ENCODE results near the gene FSHR. TPM values are rescaled to one million over a fixed set of nuclear protein-coding genes. Genes with fewer than 3 reads are reported as not detected.

The FSHR gene
- total and polyA plus RNA-seq, 2 experiments from 2014 or later: not detected

DNA sequence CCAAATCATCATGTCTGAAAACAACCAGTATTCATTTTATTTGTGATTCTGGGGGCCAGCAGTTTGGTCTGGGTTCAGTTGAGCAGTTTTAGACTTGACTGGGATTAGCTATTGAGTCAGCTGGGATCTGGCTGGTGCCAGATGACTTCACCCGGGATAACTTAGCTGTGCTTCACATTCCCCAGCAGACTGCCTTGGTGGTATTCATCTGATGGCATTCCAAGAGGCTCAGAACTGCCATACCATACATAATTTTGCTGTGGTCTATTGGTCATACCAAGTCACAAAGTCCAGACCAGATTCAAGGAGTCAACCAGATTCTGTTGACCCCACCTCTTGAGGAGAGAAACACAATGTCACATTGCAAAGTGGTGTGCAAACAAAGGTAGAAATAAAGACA is 7.8 kb upstream of the FSHR start:
- no peak for DNase-seq
- no peaks in the 10 kb centered on the region for H3F3A ChIP-seq (ENCODE audit: insufficient read depth)
- H3K4me1 ChIP-seq (ENCODE audit: insufficient read depth): no peaks in the 10 kb centered on the region
- no peaks in the 10 kb centered on the region for H3K9me2 ChIP-seq (ENCODE audit: insufficient read depth)
- no peaks in the 10 kb centered on the region for H3K36me3 ChIP-seq (ENCODE audit: low read depth)
- in situ Hi-C loops (cut with MboI): no loop called here
- no peak overlapping the region for H3K4me3 ChIP-seq
- H3K9ac ChIP-seq: no peak overlapping the region
- H3K79me2 ChIP-seq (ENCODE audit: insufficient read depth): no peaks in the 10 kb centered on the region
- H3K4me2 ChIP-seq (ENCODE audit: unreplicated experiment): no peak overlapping the region
- WGBS, 2 experiments (ENCODE audit: low coverage in 1 of 2, low lambda C conversion rate in 2 of 2, missing lambda C conversion rate in 2 of 2): 19% methylated on average over 1 of the region's 1 CpG
- H2AFZ ChIP-seq: no peak overlapping the region
- no peak for TF ChIP-seq EZH2 (IDR thresholded peaks at IDR 0.05; ENCODE audit: insufficient read depth, poor library complexity, severe bottlenecking)
- TF ChIP-seq EZH2phosphoT487 (IDR thresholded peaks at IDR 0.05; ENCODE audit: insufficient read depth, low read depth): no peak
- H4K20me1 ChIP-seq (ENCODE audit: insufficient read depth): no peaks in the 10 kb centered on the region
- no peak overlapping the region for H3K27ac ChIP-seq
- no peaks in the 10 kb centered on the region for H3K9me3 ChIP-seq (ENCODE audit: low read depth)
- H3K27me3 ChIP-seq (replicated peaks; ENCODE audit: insufficient read depth): no peaks in the 10 kb centered on the region

DNA sequence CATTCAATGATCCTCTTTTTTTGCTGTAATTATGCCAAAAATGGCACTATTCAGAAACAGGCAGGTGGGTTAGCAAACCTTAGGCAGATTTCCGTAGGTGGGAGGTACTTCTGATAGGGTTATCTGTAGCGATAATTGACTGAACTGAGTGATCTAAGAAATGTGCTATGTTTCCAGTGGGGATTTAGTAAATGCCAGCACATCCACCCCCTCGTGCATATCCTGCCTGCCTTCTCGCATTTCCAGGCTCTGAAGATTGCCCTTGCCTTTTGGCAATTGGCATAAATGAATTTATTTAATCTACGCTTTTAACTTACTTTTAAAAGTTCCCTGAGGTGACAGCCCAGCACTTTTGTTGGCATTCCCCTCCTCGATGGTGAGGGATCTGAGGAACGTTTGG is 576 bp upstream of the FSHR start:
- H3K4me2 ChIP-seq (ENCODE audit: unreplicated experiment): no peak overlapping the region
- H2AFZ ChIP-seq: no peak overlapping the region
- no peaks in the 10 kb centered on the region for H3K9me2 ChIP-seq (ENCODE audit: insufficient read depth)
- DNase-seq: no peak
- no peak overlapping the region for H3K9ac ChIP-seq
- TF ChIP-seq EZH2phosphoT487 (IDR thresholded peaks at IDR 0.05; ENCODE audit: insufficient read depth, low read depth): no peak
- no peak for TF ChIP-seq EZH2 (IDR thresholded peaks at IDR 0.05; ENCODE audit: insufficient read depth, poor library complexity, severe bottlenecking)
- in situ Hi-C loops (cut with MboI): no loop called here
- no peaks in the 10 kb centered on the region for H4K20me1 ChIP-seq (ENCODE audit: insufficient read depth)
- no peak overlapping the region for H3K4me3 ChIP-seq
- H3K27me3 ChIP-seq (replicated peaks; ENCODE audit: insufficient read depth): no peaks in the 10 kb centered on the region
- H3K79me2 ChIP-seq (ENCODE audit: insufficient read depth): no peaks in the 10 kb centered on the region
- no peaks in the 10 kb centered on the region for H3F3A ChIP-seq (ENCODE audit: insufficient read depth)
- H3K27ac ChIP-seq: no peak overlapping the region
- H3K36me3 ChIP-seq (ENCODE audit: low read depth): no peaks in the 10 kb centered on the region
- no peaks in the 10 kb centered on the region for H3K9me3 ChIP-seq (ENCODE audit: low read depth)
- no peaks in the 10 kb centered on the region for H3K4me1 ChIP-seq (ENCODE audit: insufficient read depth)
- WGBS, 2 experiments (ENCODE audit: low coverage in 1 of 2, low lambda C conversion rate in 2 of 2, missing lambda C conversion rate in 2 of 2): 13 to 17% methylated on average over 7 of the region's 7 CpGs

DNA sequence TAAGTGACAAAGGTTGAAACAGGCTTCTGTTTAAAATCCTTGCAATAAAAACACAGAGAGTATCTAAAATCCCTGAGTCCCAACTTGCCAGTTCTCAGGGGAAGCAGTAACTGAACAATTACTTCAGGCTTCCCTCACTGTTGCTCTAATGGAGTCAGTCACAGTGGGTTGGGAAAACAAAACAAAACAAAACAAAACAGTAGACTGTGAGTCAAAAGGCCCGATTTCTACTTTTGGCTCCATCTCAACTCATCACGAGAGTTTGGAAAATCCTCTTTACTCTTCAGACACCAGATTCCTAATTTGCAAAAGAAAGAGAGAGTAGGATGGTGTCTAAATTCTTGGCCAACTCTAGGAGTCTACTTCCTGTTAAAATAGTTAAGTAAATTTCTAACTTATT is 1.1 kb downstream of the FSHR start:
- Histone ChIP-seq H4K20me1 (ENCODE audit: insufficient read depth) (no peaks in the 10 kb centered on the region), H3K27ac (no peak overlapping the region), H3K4me3 (no peak overlapping the region), H3K9ac (no peak overlapping the region), H3K4me2 (ENCODE audit: unreplicated experiment) (no peak overlapping the region), H3F3A (ENCODE audit: insufficient read depth) (no peaks in the 10 kb centered on the region), H3K9me2 (ENCODE audit: insufficient read depth) (no peaks in the 10 kb centered on the region), H3K4me1 (ENCODE audit: insufficient read depth) (no peaks in the 10 kb centered on the region), H3K36me3 (ENCODE audit: low read depth) (no peaks in the 10 kb centered on the region), H2AFZ (no peak overlapping the region), H3K27me3 (replicated peaks; ENCODE audit: insufficient read depth) (no peaks in the 10 kb centered on the region), H3K79me2 (ENCODE audit: insufficient read depth) (no peaks in the 10 kb centered on the region), H3K9me3 (ENCODE audit: low read depth) (no peaks in the 10 kb centered on the region)
- in situ Hi-C loops (cut with MboI): no loop called here
- TF ChIP-seq EZH2phosphoT487 (IDR thresholded peaks at IDR 0.05; ENCODE audit: insufficient read depth, low read depth) (no peak), EZH2 (IDR thresholded peaks at IDR 0.05; ENCODE audit: insufficient read depth, poor library complexity, severe bottlenecking) (no peak)
- DNase-seq: no peak
- 1 to 3% methylated on average over 2 of the region's 2 CpGs for WGBS, 2 experiments (ENCODE audit: low coverage in 1 of 2, low lambda C conversion rate in 2 of 2, missing lambda C conversion rate in 2 of 2)

DNA sequence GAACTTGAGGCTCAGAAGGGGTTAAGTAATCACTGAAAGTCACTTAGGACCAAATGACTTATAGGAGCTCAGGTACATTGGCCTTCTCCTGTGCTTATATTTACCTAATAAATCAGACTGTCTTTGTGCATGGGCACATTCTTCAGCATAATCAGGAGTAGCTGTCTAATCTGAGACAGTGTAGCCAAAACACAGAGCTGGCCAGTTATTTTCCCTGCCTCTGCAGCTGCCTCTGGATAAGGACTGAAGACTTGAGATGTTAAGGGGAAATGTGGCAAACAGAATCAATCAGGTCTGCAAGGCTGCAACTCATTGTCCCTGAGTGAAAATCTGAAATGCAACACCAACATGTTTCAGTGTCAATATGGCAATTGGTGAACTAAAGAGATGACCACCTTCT is 1.5 kb downstream of the FSHR start:
- no peaks in the 10 kb centered on the region for H3K79me2 ChIP-seq (ENCODE audit: insufficient read depth)
- H3K4me2 ChIP-seq (ENCODE audit: unreplicated experiment): no peak overlapping the region
- H3K36me3 ChIP-seq (ENCODE audit: low read depth): no peaks in the 10 kb centered on the region
- H3K9me2 ChIP-seq (ENCODE audit: insufficient read depth): no peaks in the 10 kb centered on the region
- no peaks in the 10 kb centered on the region for H3F3A ChIP-seq (ENCODE audit: insufficient read depth)
- in situ Hi-C loops (cut with MboI): no loop called here
- H3K4me3 ChIP-seq: no peak overlapping the region
- no peaks in the 10 kb centered on the region for H3K4me1 ChIP-seq (ENCODE audit: insufficient read depth)
- no peak overlapping the region for H3K27ac ChIP-seq
- no peak overlapping the region for H2AFZ ChIP-seq
- H3K9ac ChIP-seq: no peak overlapping the region
- no peaks in the 10 kb centered on the region for H3K9me3 ChIP-seq (ENCODE audit: low read depth)
- no peaks in the 10 kb centered on the region for H4K20me1 ChIP-seq (ENCODE audit: insufficient read depth)
- TF ChIP-seq EZH2phosphoT487 (IDR thresholded peaks at IDR 0.05; ENCODE audit: insufficient read depth, low read depth) (no peak), EZH2 (IDR thresholded peaks at IDR 0.05; ENCODE audit: insufficient read depth, poor library complexity, severe bottlenecking) (no peak)
- no peaks in the 10 kb centered on the region for H3K27me3 ChIP-seq (replicated peaks; ENCODE audit: insufficient read depth)
- no peak for DNase-seq

DNA sequence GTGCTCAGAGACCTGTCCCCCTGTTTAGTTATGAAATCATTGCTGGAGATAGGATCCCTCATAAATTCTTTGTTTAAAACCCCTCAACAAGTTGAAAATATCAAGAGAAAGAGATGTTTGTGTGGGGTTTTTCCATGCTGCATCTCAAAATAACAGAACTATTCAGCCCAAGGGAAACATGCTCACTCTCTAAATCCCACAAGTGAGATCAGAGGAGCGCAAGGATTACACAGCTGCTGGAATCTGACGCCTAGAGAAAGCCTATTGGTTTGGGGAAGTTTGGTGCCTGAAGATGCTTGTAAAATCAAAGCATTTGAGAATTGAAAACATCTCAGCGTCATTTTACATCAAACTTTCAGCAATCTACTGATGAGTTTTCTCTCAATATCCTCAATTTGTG is 7.9 kb downstream of the FSHR start:
- Histone ChIP-seq H3K27ac (no peak overlapping the region), H3K9me3 (ENCODE audit: low read depth) (no peaks in the 10 kb centered on the region), H3F3A (ENCODE audit: insufficient read depth) (no peaks in the 10 kb centered on the region), H3K4me1 (ENCODE audit: insufficient read depth) (no peaks in the 10 kb centered on the region), H3K36me3 (ENCODE audit: low read depth) (no peaks in the 10 kb centered on the region), H3K9ac (no peak overlapping the region), H3K4me3 (no peak overlapping the region), H3K27me3 (replicated peaks; ENCODE audit: insufficient read depth) (no peaks in the 10 kb centered on the region), H2AFZ (no peak overlapping the region), H3K79me2 (ENCODE audit: insufficient read depth) (no peaks in the 10 kb centered on the region), H3K4me2 (ENCODE audit: unreplicated experiment) (no peak overlapping the region), H3K9me2 (ENCODE audit: insufficient read depth) (no peaks in the 10 kb centered on the region), H4K20me1 (ENCODE audit: insufficient read depth) (no peaks in the 10 kb centered on the region)
- DNase-seq: no peak
- in situ Hi-C loops (cut with MboI): no loop called here
- TF ChIP-seq EZH2 (IDR thresholded peaks at IDR 0.05; ENCODE audit: insufficient read depth, poor library complexity, severe bottlenecking) (no peak), EZH2phosphoT487 (IDR thresholded peaks at IDR 0.05; ENCODE audit: insufficient read depth, low read depth) (no peak)
- WGBS, 2 experiments (ENCODE audit: low coverage in 1 of 2, low lambda C conversion rate in 2 of 2, missing lambda C conversion rate in 2 of 2): 23 to 27% methylated on average over 3 of the region's 3 CpGs

Measured in GM23248 (cell line).